Right lobe of liver (tissue), 4 donors: ENCODE results near the gene DDC.

Source experiments
- POLR2A ChIP-seq: fragments of 450-650 bp; IDR thresholded peaks from one replicate; pipeline ENCODE4 v1.6.1; 2017; ENCODE audit warnings: antibody characterized with exemption, mild to moderate bottlenecking
- TF ChIP-seq, protein P1 (sequence below), 4 donors: fragments of 200-600 bp in 3 of 4; fragments of 450-650 bp in 1 of 4; IDR thresholded peaks; one replicate each; pipeline versions ENCODE4 v1.5.1 to v1.8.0; 2016 to 2022; ENCODE audit warnings: antibody characterized with exemption in 4 of 4, mild to moderate bottlenecking in 2 of 4
- donor health status: DM: no; HTN: no; CAD: no.
- donor health status: DM: no; HTN: no; CAD: no.
- donor health status: DM: no; HTN: yes; CAD: no.

DNA sequence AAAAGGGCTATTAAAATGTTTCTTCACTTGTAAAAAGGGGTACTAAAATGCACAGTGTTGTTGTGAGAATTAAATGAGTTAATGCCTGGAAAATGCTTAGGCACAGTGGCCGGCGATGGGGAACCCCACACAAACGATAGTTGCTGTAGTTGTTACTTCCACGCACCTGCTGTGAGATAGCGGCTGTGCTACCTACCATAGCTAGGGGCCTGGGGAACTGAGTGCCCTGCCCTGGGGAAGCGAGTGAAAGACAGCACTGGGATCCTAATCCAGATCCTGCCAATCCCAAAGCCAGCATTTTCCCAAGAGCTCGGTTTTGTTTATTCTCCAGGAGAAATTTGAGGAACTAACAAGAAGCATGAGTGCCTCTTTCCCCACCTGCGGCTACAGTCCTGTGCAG lies 27.8 kb downstream of the DDC start:
- TF ChIP-seq POLR2A = no peak
- TF ChIP-seq, protein P1, sequence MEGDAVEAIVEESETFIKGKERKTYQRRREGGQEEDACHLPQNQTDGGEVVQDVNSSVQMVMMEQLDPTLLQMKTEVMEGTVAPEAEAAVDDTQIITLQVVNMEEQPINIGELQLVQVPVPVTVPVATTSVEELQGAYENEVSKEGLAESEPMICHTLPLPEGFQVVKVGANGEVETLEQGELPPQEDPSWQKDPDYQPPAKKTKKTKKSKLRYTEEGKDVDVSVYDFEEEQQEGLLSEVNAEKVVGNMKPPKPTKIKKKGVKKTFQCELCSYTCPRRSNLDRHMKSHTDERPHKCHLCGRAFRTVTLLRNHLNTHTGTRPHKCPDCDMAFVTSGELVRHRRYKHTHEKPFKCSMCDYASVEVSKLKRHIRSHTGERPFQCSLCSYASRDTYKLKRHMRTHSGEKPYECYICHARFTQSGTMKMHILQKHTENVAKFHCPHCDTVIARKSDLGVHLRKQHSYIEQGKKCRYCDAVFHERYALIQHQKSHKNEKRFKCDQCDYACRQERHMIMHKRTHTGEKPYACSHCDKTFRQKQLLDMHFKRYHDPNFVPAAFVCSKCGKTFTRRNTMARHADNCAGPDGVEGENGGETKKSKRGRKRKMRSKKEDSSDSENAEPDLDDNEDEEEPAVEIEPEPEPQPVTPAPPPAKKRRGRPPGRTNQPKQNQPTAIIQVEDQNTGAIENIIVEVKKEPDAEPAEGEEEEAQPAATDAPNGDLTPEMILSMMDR (IDR thresholded peaks at IDR 0.05) = no peak
